GM19239 (cell line): Measurements from ENCODE around the gene ACAP3.

Source experiments
- DNase-seq: peaks from one replicate; pipeline ENCODE4 v3.0.0; 2011; ENCODE audit warnings: low spot score; ENCODE audit not compliant: insufficient read length
- FAIRE-seq: peaks from 2 replicates; lab custom pipeline; 2011; peaks lifted over from hg19 to GRCh38; lab: Jason Lieb, UNC

The ACAP3 gene

DNA sequence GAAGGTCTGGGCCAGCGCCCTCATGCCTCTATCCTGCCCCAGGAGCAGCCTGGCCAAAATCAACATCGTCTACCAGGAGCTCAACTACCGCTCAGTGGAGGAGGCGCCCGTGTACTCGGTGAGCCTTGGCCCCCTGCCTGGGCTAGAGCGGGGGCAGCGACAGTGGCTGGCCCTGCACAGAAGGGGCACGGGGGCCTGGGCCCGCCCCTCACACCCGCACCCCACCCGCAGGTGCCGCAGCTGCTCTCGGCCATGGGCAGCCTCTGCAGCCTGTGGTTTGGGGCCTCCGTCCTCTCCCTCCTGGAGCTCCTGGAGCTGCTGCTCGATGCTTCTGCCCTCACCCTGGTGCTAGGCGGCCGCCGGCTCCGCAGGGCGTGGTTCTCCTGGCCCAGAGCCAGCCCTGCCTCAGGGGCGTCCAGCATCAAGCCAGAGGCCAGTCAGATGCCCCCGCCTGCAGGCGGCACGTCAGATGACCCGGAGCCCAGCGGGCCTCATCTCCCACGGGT is 16.7 kb downstream of the ACAP3 start:
- FAIRE-seq: no peak
- DNase-seq: no peak

DNA sequence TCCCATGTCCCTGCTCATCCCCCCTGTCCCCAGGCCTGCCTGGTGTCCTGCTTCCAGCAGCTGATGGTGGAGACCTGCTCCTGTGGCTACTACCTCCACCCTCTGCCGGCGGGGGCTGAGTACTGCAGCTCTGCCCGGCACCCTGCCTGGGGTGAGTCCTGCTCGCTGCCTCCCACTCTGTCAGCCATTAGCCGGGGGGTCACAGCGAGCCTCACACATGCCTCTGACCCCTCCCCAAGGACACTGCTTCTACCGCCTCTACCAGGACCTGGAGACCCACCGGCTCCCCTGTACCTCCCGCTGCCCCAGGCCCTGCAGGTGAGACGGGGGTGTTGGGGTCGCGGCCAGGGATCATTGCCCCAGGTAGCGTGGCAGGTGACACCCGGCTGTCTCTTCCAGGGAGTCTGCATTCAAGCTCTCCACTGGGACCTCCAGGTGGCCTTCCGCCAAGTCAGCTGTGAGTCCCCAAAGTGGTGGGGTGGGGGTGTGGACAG is 17.4 kb downstream of the ACAP3 start:
- no peak for FAIRE-seq
- DNase-seq: peak; percentile 93

- FAIRE-seq: no peak
- DNase-seq: no peak
Measured at GRCh38 chr1:1287288-1288110, 20.2 kb downstream of the ACAP3 start.

GRCh38 chr1:1286313-1287261 is 21.1 kb downstream of the ACAP3 start:
- DNase-seq (no peak), FAIRE-seq (no peak)

GRCh38 chr1:1285611-1286311 is 22.0 kb downstream of the ACAP3 start:
- DNase-seq (no peak), FAIRE-seq (no peak)

GRCh38 chr1:1285102-1285571 is 22.6 kb downstream of the ACAP3 start:
- no peak for DNase-seq
- FAIRE-seq: no peak

- DNase-seq (no peak), FAIRE-seq (no peak)
Measured at GRCh38 chr1:1284221-1285101, 23.3 kb downstream of the ACAP3 start.

- no peak for DNase-seq
- FAIRE-seq: peak; percentile 35
Measured at GRCh38 chr1:1283821-1284220, 23.9 kb downstream of the ACAP3 start.

DNA sequence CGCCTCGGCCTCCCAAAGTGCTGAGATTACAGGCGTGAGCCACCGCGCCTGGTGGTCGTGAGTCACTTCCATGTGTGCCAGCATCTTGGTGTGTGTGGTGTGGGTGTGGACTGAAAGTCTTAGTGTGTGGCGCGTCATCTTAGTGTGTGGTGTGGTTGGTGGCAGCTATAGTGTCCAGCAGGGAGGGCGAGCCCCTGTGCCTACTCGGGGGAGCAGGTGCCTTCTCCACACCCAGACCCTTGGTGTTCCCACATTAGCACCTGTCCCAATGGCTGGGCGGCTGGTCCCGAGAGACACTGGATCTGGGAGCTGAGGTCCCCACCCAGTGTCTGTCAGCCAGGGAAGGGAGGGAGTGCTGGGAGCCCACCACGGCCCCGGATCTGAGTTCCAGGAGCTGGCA is 24.7 kb downstream of the ACAP3 start:
- FAIRE-seq (no peak), DNase-seq (no peak)

DNA sequence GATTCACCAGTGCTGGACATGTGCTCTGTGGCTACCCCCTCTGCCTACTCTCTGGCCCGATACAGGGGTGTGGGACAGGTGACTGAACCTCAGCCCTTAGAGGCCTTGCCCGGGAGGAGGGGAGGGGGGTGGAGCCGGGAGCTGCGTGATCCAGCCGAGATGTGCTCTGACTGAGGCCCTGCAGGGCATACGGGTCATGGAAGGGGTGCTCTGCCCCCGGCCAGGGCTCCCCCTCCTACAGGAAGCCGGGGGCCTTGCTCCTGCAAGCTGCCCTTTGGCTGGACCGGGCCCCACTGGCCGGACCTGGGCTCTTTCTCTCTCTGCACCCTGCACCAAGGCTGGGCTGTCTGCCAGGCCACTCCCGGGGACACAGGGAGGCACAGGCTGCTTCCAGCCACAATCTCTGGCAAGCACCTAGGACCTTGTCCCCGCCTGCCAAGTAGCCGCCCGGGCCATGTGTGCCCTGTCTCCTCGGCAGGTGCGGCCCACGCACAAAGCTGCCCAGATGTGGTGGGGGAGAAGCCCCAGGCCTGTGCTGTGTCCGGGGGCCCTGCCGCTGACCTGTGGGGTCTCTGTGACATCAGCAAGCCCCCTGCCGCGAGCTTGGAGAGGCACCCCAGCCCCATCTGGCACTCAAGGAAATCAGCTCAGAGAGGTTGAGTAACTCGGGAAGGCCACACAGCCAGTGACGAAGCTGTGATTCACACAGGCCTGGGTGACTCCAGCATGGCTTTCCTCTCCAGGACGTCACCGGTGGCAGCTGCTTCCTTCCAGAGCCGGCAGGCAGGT is 26.0 kb downstream of the ACAP3 start:
- no peak for DNase-seq

DNA sequence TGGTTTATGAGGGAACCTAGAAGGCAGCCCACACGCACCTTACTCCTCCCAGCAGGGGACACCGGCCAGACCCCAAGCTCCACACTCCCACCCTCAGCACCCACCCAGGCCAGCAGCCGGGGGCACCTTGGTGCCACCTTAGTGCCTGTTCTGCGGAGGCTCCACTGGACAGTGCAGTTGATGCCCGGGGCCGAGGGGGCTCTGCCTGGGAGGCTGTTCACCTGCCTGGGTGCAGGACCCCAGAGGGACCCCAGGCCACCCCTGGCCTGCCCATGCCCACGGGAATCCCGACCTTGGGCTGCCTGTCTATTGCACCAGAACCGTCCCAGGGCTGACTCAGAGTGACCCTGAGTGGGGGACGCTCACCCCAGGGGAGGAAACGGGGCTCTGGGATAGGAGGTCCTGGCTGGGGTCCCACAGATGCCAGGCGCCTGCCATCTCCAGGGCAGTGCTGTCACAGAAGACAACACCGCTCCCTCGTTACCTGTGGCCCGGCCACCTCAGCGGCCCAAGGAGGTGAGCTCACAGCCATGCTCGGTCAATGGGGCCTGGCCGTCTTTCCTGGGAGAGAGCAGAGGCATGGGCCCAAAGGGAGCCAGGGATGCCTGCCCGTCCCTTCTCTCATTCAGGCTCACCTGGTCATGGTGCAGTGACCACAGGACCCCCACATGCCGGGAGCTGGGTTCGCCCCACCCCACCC is 26.8 kb downstream of the ACAP3 start:
- DNase-seq (no peak), FAIRE-seq (no peak)

More for the DNA sequence above, 26.0 kb downstream of the ACAP3 start:
- FAIRE-seq: no peak

DNA sequence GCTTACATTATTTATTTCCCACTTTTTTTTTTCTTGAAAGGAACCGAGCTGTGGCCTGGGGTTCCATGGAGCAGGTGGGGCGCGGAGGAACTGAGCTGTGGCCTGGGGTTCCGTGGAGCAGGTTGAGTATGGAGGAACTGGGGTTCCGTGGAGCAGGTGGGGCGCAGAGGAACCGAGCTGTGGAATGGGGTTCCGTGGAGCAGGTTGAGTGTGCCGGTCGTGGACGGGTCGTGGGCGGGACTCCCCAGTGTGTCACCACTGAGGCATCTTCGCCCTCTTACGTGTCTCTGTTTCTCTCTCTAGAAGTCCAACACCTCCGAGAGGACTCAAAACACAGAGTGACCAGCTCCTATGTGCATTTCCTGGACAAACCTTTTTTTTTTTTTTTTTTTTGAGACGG is 28.7 kb downstream of the ACAP3 start:
- no peak for DNase-seq
- no peak for FAIRE-seq

- FAIRE-seq: no peak
Measured at GRCh38 chr1:1278620-1279019, 29.1 kb downstream of the ACAP3 start.

DNA sequence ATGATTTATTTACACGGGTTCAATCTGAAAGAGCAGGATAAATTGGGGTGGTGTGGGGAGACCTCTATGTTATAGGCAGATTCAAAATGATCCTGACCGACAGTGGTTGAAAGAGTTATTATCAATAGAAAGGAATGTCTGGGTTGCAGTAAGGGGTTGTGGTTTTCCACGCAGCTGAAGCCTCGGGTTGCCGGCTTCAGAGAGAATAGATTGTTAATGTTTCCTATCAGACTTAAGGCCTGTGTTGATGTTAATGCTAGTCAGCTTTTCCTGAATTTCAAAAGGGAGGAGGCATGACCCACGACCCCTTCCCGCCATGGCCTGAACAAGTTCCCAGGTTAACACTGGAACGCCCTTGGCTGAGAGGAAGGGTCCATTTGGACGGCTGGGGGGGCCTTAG is 31.9 kb downstream of the ACAP3 start:
- no peak for FAIRE-seq
- DNase-seq: no peak

More at GRCh38 chr1:1278620-1279019, 29.1 kb downstream of the ACAP3 start:
- no peak for DNase-seq

DNA sequence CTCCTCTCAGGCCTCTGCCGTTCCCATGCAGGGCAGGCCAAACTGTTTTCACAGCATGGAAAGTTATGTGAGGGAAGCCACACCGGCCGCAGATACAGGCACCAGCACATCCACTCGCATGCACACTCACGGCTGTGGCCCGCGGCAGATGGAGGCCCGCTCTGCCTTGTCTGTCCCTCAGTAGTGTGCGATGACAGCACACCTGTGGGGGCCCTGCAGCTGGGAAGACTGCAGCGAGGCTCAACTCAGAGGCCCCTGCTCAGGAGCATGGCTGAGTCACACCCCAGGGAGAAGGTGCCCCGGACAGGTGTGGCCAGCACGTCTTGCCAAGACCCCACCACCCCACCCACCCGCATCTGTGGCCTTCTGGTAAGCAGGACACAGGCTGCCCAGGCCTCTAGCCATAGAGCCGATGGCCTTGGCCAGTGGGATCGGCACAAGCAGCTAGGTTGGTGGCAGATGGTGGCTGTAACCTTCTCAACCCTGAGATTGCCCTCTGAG is 32.7 kb downstream of the ACAP3 start:
- FAIRE-seq: no peak
- DNase-seq: no peak

GRCh38 chr1:1274299-1274930 is 33.3 kb downstream of the ACAP3 start:
- FAIRE-seq (no peak), DNase-seq (no peak)
